GM21447 (cell line): ENCODE measurements around the gene METRNL.

Experiments used
- ATAC-seq: cut with Tn5 transposase; IDR thresholded peaks from one replicate; pipeline ENCODE4 v1.9.1; 2021; ENCODE audit not compliant: unreplicated experiment

Gene METRNL

GRCh38 chr17:83089328-83090132 is 10.1 kb downstream of the METRNL start:
- no peak for ATAC-seq

- no peak for ATAC-seq
Measured at GRCh38 chr17:83090444-83091256, 11.2 kb downstream of the METRNL start.

GRCh38 chr17:83091257-83092141 is 12.1 kb downstream of the METRNL start:
- no peak for ATAC-seq

GRCh38 chr17:83092186-83092585 is 12.8 kb downstream of the METRNL start:
- no peak for ATAC-seq

GRCh38 chr17:83092931-83093330 is 13.5 kb downstream of the METRNL start:
- ATAC-seq: no peak

- ATAC-seq: no peak
Measured at GRCh38 chr17:83093506-83093905, 14.1 kb downstream of the METRNL start.

- no peak for ATAC-seq
Measured at GRCh38 chr17:83094291-83094690, 14.9 kb downstream of the METRNL start.

- no peak for ATAC-seq
Measured at GRCh38 chr17:83095016-83095415, 15.6 kb downstream of the METRNL start.

- ATAC-seq: no peak
Measured at GRCh38 chr17:83096401-83097224, 17.2 kb downstream of the METRNL start.

- no peak for ATAC-seq
Measured at GRCh38 chr17:83097831-83098230, 18.4 kb downstream of the METRNL start.

- no peak for ATAC-seq
Measured at GRCh38 chr17:83098241-83099085, 19.1 kb downstream of the METRNL start.

- ATAC-seq: no peak
Measured at GRCh38 chr17:83099086-83099555, 19.7 kb downstream of the METRNL start.

- ATAC-seq: no peak
Measured at GRCh38 chr17:83099570-83100181, 20.3 kb downstream of the METRNL start.

- ATAC-seq: no peak
Measured at GRCh38 chr17:83100220-83100852, 20.9 kb downstream of the METRNL start.

- ATAC-seq: no peak
Measured at GRCh38 chr17:83100853-83101391, 21.5 kb downstream of the METRNL start.

GRCh38 chr17:83101805-83102480 is 22.5 kb downstream of the METRNL start:
- no peak for ATAC-seq

GRCh38 chr17:83103200-83103942 is 24.0 kb downstream of the METRNL start:
- no peak for ATAC-seq
